TTC549 (cell line): ENCODE results near the gene NR3C2.
"Not testable (repeated sequence)": the region's sequence is repeated elsewhere in the genome, so short reads cannot be mapped to it uniquely, and the experiment has no call there.

Source experiments
- FAIRE-seq: peaks from 2 replicates; lab custom pipeline; 2012; peaks lifted over from hg19 to GRCh38; lab: Jason Lieb, UNC

NR3C2 gene

DNA sequence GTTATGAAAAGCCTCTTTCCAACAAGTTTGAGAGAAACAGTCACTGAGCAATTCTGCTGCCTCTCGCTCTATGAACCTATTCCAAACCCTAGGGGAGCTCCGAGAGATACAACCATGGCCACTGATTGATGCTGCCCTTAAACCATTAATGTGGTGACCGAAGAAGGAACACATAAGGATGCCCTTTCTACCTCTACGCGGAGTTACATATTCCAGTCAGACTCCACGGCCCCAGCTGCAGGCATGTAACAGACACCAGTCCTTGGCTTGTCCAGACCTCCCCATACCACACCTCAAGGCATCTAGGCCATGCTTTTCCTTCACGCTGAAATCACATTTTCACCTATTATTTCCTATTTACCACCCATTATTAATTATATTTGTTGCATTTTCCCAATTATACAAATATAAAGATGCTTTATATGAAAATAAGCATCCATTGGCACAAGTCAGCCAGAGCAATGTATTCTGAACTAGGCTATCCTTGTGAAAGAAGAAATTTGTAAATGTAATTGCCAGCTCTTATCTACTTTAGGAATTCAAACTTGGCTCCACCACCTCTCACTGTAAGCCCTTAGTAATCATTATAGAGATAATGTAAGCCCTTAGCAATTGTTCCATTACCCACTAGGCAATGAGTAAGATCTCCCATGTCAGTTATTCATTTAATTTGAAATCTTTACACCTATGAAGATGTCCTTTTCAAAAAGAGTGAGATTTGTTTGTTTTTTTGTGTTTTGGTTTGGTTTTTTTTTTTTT lies 338.4 kb downstream of the NR3C2 start:
- FAIRE-seq, result no peak

DNA sequence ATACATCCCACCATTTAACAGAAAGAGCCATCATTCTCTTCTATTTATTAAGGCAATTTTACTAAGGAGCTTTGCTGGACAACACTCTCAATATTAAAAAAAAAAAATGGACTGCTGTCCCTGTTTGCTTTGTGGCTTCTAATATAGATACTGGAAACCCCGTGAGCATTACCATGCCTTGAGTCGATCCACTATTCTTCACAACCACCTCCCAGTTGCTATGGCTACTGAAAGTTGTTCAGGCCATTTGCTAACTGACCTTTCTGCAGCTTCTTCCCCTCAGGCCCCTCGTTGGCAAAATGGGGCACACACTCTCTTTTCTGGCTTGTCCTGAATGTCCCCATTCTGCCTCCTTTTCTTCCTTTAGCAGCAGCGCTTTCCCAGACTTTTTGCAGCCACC lies 340.4 kb downstream of the NR3C2 start:
- FAIRE-seq, result no peak

- FAIRE-seq, result no peak
Measured at GRCh38 chr4:148101235-148101634, 341.0 kb downstream of the NR3C2 start.

GRCh38 chr4:148097801-148098200 lies 344.4 kb downstream of the NR3C2 start:
- no peak for FAIRE-seq

GRCh38 chr4:148095346-148095923 lies 346.8 kb downstream of the NR3C2 start:
- FAIRE-seq, result no peak

DNA sequence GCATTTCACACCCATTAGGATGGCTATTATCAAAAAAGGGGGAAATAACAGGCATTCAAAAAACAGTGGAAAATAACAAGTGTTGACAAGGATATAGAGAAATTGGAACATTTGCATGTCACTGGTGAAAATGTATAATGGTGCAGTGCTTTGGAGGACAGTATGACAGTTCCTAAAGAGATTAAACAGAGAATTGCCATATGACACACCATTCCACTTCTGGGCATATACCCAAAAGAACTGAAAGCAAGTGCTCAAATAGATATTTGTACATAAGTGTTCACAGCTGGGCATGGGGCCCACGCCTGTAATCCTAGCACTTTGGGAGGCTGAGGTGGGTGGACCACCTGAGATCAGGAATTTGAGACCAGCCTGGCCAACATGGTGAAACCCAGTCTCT lies 348.1 kb downstream of the NR3C2 start:
- FAIRE-seq, result no peak

DNA sequence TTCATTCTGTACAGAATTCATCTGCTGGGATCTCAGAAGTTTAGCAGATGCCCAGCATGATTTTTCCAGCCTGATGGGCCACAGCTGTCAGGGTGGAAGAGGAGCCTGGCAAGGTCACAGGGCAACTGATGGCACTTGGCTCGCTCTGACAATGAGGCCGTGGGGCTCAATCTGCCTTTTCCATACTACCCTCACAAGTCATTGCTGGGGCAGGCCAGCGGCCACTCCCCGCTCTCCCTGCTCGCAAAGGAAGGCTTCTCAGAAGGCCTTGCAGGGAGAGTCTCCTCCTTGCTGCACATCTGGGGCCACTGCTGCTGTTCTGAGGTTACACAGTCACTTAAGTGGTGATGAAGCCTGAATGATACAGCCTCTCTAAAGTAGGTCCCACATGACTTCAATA lies 349.1 kb downstream of the NR3C2 start:
- FAIRE-seq, result no peak

DNA sequence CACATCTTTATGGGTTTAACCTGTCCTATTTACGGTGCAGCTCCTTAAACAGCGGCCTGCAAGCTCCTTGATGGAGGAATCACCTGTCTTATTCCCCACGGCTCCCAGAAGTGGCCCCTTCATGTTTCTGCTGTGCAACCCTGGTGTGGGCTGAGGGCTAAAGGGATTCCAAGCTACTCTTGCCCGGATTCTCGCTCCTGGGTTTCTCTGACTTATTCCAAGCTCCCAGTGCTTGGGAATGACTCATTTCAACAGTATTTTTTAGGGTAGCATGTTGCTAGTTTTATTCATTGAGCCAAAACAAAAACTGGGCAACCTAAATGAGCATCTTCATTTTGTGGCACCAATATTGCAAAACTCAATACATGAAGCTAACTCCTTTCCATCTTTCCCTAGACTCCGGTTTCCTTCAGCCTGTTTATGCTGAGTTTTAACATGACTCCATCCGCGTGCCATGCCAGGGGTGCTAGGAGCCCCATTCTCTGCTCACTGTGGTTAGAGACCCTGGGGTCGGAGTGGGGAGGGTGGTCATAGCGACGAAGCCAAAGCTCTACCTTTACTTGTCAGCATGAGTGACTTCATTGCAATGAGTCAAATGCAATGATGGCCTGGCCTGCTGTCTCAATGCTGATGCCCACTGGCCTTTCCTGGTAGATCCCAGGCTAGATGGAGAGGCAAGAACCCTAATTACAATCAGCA lies 349.7 kb downstream of the NR3C2 start:
- FAIRE-seq, result no peak

DNA sequence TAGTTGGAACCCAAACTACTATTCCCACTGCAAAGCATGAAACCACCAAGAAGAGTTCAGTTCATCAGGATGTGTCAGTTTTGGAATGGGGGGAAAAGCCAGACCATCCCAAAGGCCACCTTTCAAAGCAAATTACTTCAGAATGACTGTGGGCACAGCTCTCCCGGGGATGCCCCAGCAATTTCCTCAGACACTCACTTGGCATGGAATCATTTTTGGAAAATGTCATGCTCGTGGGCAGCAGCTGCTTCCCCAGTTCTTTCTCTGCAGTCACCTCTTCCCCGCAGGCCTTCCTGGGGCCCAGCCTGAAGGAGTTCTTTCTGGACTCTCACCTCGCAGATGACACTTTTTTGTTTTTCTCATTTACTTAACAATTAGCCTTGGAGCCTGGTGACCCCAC lies 350.3 kb downstream of the NR3C2 start:
- FAIRE-seq, result no peak

- no peak for FAIRE-seq
Measured at GRCh38 chr4:148090503-148091476, 351.4 kb downstream of the NR3C2 start.

GRCh38 chr4:148090029-148090428 lies 352.2 kb downstream of the NR3C2 start:
- FAIRE-seq, result no peak

GRCh38 chr4:148089624-148090023 lies 352.6 kb downstream of the NR3C2 start:
- no peak for FAIRE-seq

DNA sequence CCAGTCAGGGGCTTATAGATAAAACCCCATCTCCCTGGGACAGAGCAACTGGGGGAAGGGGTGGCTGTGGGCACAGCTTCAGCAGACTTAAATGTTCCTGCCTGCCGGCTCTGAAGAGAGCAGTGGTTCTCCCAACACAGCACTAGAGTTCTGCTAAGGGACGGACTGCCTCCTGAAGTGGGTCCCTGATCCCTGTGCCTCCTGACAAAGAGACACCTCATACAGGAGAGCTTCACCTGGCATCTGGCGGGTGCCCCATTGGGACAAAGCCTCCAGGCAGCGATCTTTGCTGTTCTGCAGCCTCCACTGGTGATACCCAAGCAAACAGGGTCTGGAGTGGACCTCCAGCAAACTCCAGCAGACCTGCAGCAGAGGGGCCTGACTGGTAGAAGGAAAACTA lies 359.1 kb downstream of the NR3C2 start:
- FAIRE-seq, result not testable (repeated sequence)

GRCh38 chr4:148081745-148082144 lies 360.5 kb downstream of the NR3C2 start:
- no peak for FAIRE-seq

GRCh38 chr4:148081267-148081666 lies 360.9 kb downstream of the NR3C2 start:
- FAIRE-seq, result no peak

GRCh38 chr4:148079961-148080360 lies 362.3 kb downstream of the NR3C2 start:
- FAIRE-seq, result no peak

- no peak for FAIRE-seq
Measured at GRCh38 chr4:148078061-148078460, 364.2 kb downstream of the NR3C2 start.

- FAIRE-seq, result no peak
Measured at GRCh38 chr4:148077581-148077980, 364.6 kb downstream of the NR3C2 start.

DNA sequence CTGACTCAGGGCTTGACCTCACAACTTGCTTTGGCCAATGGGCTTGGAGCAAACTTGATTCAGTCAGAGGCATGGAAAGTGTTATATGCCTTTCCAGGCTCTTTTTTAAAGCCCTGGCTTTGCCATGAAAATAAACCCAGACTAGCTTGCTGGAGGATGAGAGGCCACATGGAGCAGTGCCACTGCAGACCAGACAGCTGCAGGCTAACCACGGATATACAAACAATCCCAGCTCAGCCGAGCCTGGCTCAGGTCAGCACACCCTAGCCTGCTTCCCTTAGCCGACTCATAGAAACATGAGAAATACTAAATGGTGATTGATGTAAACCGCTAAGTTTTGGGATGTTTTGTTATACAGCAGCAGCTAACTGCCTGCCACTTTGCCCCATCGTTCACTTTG lies 365.2 kb downstream of the NR3C2 start:
- FAIRE-seq, result no peak

- no peak for FAIRE-seq
Measured at GRCh38 chr4:148075438-148075837, 366.8 kb downstream of the NR3C2 start.

- no peak for FAIRE-seq
Measured at GRCh38 chr4:148074462-148074861, 367.8 kb downstream of the NR3C2 start.

- no peak for FAIRE-seq
Measured at GRCh38 chr4:148073349-148073748, 368.9 kb downstream of the NR3C2 start.
